IPS DF 4.7 (cell line): ENCODE data around the gene INSYN1.
"Not testable (repeated sequence)": the region's sequence is repeated elsewhere in the genome, so short reads cannot be mapped to it uniquely, and the experiment has no call there.

Experiments used
- DNase-seq: peaks from one replicate; pipeline ENCODE4 v3.0.0-alpha.2; 2013; ENCODE audit warnings: low spot score; ENCODE audit errors: extremely low read depth

The INSYN1 gene

GRCh38 chr15:73753250-73754130, at the start of gene INSYN1:
Gene INSYN1, minus strand, starts transcription at chr15:73753351. Its CDS starts 2,221 bp downstream, at chr15:73751130.
- DNase-seq, result no peak

GRCh38 chr15:73802431-73803041, 49.4 kb upstream of the INSYN1 start:
- DNase-seq, result no peak

GRCh38 chr15:73800662-73801345, 47.7 kb upstream of the INSYN1 start:
- no peak for DNase-seq

- no peak for DNase-seq
Measured at GRCh38 chr15:73799466-73799865, 46.3 kb upstream of the INSYN1 start.

- DNase-seq, result no peak
Measured at GRCh38 chr15:73797366-73798158, 44.4 kb upstream of the INSYN1 start.

- no peak for DNase-seq
Measured at GRCh38 chr15:73796331-73796831, 43.2 kb upstream of the INSYN1 start.

GRCh38 chr15:73794443-73795133, 41.4 kb upstream of the INSYN1 start:
- DNase-seq, result no peak

GRCh38 chr15:73792899-73793541, 39.9 kb upstream of the INSYN1 start:
- not testable (repeated sequence) for DNase-seq

- DNase-seq, result no peak
Measured at GRCh38 chr15:73792415-73792814, 39.3 kb upstream of the INSYN1 start.

- DNase-seq, result no peak
Measured at GRCh38 chr15:73789521-73790240, 36.5 kb upstream of the INSYN1 start.

GRCh38 chr15:73787621-73788020, 34.5 kb upstream of the INSYN1 start:
- no peak for DNase-seq

GRCh38 chr15:73786538-73786937, 33.4 kb upstream of the INSYN1 start:
- peak; percentile 60 for DNase-seq

- not testable (repeated sequence) for DNase-seq
Measured at GRCh38 chr15:73785256-73786014, 32.3 kb upstream of the INSYN1 start.

GRCh38 chr15:73784291-73784690, 31.1 kb upstream of the INSYN1 start:
- DNase-seq, result no peak

- DNase-seq, result no peak
Measured at GRCh38 chr15:73782344-73782959, 29.3 kb upstream of the INSYN1 start.

GRCh38 chr15:73781038-73781925, 28.1 kb upstream of the INSYN1 start:
- DNase-seq, result peak; percentile 44

- DNase-seq, result no peak
Measured at GRCh38 chr15:73779974-73780373, 26.8 kb upstream of the INSYN1 start.
